ENCODE results near the gene SPATA6L. TPM values are rescaled to one million over a fixed set of nuclear protein-coding genes. Genes with fewer than 3 reads are reported as not detected.

Gene SPATA6L
- total RNA-seq, 1 experiment from 2014 or later = 1.8 TPM

DNA sequence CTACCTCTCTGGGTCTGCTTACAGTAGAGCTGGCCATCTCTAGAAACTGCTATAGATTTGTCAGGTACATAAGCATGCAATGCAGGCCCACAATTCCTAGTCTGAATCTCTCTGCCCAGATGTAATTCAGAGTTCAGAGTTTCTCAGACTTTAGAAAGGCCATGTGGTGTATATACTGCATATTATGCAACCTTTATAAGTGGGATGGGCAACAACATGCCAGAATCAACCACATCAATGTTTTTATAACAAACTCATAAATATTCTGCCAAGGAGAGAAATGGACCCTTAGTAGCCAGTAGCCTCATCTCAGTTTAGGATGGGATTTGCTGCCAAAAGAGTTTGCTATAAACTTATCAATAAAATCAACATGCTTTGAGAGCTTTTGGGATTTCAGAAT lies 97.2 kb downstream of the SPATA6L start:
- H3K27ac Mint-ChIP-seq = no peak overlapping the region
- no peaks in the 10 kb centered on the region for H3K27me3 Mint-ChIP-seq (ENCODE audit: low read depth)
- ChIA-PET POLR2A (no interaction called here), CTCF (interaction anchor here (1.1 kb wide), 1 partner anchor 20 kb away, joined by 3 read pairs; no protein-coding TSS in a partner anchor)
- H3K4me3 Mint-ChIP-seq = no peak overlapping the region
- no peak for DNase-seq (ENCODE audit: low spot score)
- peaks cover 5% of the 10 kb centered on the region; the same call in 1 of the 2 replicates for H3K4me1 Mint-ChIP-seq
- H3K9me3 Mint-ChIP-seq = 0 out of 2 replicates have a peak, but pooled peaks cover 3% of the 10 kb centered on the region
- ATAC-seq = no peak
- H3K36me3 Mint-ChIP-seq = peaks cover 4% of the 10 kb centered on the region
- TF ChIP-seq GABPB1 (CRISPR knock-in tag; IDR thresholded peaks at IDR 0.05) (no peak), NFYB (CRISPR knock-in tag; conservative IDR thresholded peaks at IDR 0.05; ENCODE audit: low read depth) (no peak)

DNA sequence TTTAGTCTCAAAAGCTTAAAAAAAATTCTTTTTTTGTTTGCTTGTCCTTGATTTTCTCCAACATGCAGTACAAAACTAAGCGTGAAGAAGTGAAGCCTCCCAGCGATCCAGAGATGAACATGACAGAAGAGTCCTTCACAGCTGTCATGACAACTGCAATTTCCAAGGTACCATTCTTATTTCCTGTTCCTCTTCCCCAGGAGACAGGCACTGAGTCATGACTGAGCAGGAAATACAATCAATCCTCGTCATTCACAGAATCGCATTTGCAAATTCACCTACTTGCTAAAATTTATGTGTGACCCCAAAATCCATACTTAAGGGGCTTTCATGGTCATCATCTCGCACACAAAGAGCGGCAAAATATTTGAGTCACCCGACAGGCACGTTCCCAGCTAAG lies 98.7 kb downstream of the SPATA6L start:
- no peaks in the 10 kb centered on the region for H3K4me1 Mint-ChIP-seq
- H3K27me3 Mint-ChIP-seq (ENCODE audit: low read depth) = no peaks in the 10 kb centered on the region
- ChIA-PET POLR2A (interaction anchor here (0.9 kb wide), 1 partner anchor 11 kb away, joined by 3 read pairs; no protein-coding TSS in a partner anchor), CTCF (no interaction called here)
- H3K9me3 Mint-ChIP-seq = 0 out of 2 replicates have a peak, but pooled peaks cover 3% of the 10 kb centered on the region
- DNase-seq (ENCODE audit: low spot score) (no peak), ATAC-seq (no peak)
- H3K27ac Mint-ChIP-seq = no peak overlapping the region
- H3K4me3 Mint-ChIP-seq = no peak overlapping the region
- peaks cover 4% of the 10 kb centered on the region for H3K36me3 Mint-ChIP-seq
- TF ChIP-seq, protein P1, sequence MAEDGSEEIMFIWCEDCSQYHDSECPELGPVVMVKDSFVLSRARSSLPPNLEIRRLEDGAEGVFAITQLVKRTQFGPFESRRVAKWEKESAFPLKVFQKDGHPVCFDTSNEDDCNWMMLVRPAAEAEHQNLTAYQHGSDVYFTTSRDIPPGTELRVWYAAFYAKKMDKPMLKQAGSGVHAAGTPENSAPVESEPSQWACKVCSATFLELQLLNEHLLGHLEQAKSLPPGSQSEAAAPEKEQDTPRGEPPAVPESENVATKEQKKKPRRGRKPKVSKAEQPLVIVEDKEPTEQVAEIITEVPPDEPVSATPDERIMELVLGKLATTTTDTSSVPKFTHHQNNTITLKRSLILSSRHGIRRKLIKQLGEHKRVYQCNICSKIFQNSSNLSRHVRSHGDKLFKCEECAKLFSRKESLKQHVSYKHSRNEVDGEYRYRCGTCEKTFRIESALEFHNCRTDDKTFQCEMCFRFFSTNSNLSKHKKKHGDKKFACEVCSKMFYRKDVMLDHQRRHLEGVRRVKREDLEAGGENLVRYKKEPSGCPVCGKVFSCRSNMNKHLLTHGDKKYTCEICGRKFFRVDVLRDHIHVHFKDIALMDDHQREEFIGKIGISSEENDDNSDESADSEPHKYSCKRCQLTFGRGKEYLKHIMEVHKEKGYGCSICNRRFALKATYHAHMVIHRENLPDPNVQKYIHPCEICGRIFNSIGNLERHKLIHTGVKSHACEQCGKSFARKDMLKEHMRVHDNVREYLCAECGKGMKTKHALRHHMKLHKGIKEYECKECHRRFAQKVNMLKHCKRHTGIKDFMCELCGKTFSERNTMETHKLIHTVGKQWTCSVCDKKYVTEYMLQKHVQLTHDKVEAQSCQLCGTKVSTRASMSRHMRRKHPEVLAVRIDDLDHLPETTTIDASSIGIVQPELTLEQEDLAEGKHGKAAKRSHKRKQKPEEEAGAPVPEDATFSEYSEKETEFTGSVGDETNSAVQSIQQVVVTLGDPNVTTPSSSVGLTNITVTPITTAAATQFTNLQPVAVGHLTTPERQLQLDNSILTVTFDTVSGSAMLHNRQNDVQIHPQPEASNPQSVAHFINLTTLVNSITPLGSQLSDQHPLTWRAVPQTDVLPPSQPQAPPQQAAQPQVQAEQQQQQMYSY (CRISPR knock-in tag; IDR thresholded peaks at IDR 0.05) = no peak
- TF ChIP-seq CREM (CRISPR knock-in tag; IDR thresholded peaks at IDR 0.05) (no peak), FOXJ3 (CRISPR knock-in tag; IDR thresholded peaks at IDR 0.05; ENCODE audit: borderline replicate concordance) (no peak), NFE2L1 (CRISPR knock-in tag; IDR thresholded peaks at IDR 0.05) (no peak), ZNF423 (CRISPR knock-in tag; IDR thresholded peaks at IDR 0.05) (no peak), GRHL2 (CRISPR knock-in tag; IDR thresholded peaks at IDR 0.05; ENCODE audit: insufficient replicate concordance, severe bottlenecking) (no peak), SMAD3 (CRISPR knock-in tag; IDR thresholded peaks at IDR 0.05; ENCODE audit: borderline replicate concordance) (no peak), SMAD4 (CRISPR knock-in tag; IDR thresholded peaks at IDR 0.05) (no peak), NFATC4 (CRISPR knock-in tag; IDR thresholded peaks at IDR 0.05) (no peak), ZNF263 (CRISPR knock-in tag; IDR thresholded peaks at IDR 0.05; ENCODE audit: low read depth) (no peak), ZBTB21 (CRISPR knock-in tag; IDR thresholded peaks at IDR 0.05; ENCODE audit: borderline replicate concordance) (no peak), NR1H2 (CRISPR knock-in tag; IDR thresholded peaks at IDR 0.05) (no peak)
- TF ChIP-seq, protein P2, sequence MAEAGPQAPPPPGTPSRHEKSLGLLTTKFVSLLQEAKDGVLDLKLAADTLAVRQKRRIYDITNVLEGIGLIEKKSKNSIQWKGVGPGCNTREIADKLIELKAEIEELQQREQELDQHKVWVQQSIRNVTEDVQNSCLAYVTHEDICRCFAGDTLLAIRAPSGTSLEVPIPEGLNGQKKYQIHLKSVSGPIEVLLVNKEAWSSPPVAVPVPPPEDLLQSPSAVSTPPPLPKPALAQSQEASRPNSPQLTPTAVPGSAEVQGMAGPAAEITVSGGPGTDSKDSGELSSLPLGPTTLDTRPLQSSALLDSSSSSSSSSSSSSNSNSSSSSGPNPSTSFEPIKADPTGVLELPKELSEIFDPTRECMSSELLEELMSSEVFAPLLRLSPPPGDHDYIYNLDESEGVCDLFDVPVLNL (CRISPR knock-in tag; IDR thresholded peaks at IDR 0.05; ENCODE audit: borderline replicate concordance, low read depth) = no peak
- TF ChIP-seq, protein P3, sequence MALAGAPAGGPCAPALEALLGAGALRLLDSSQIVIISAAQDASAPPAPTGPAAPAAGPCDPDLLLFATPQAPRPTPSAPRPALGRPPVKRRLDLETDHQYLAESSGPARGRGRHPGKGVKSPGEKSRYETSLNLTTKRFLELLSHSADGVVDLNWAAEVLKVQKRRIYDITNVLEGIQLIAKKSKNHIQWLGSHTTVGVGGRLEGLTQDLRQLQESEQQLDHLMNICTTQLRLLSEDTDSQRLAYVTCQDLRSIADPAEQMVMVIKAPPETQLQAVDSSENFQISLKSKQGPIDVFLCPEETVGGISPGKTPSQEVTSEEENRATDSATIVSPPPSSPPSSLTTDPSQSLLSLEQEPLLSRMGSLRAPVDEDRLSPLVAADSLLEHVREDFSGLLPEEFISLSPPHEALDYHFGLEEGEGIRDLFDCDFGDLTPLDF (CRISPR knock-in tag; IDR thresholded peaks at IDR 0.05) = no peak
- TF ChIP-seq, protein P4, sequence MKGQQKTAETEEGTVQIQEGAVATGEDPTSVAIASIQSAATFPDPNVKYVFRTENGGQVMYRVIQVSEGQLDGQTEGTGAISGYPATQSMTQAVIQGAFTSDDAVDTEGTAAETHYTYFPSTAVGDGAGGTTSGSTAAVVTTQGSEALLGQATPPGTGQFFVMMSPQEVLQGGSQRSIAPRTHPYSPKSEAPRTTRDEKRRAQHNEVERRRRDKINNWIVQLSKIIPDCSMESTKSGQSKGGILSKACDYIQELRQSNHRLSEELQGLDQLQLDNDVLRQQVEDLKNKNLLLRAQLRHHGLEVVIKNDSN (CRISPR knock-in tag; IDR thresholded peaks at IDR 0.05) = no peak
- TF ChIP-seq, protein P5, sequence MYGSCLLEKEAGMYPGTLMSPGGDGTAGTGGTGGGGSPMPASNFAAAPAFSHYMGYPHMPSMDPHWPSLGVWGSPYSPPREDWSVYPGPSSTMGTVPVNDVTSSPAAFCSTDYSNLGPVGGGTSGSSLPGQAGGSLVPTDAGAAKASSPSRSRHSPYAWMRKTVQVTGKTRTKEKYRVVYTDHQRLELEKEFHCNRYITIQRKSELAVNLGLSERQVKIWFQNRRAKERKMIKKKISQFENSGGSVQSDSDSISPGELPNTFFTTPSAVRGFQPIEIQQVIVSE (CRISPR knock-in tag; IDR thresholded peaks at IDR 0.05; ENCODE audit: borderline replicate concordance) = no peak

Measured in WTC11 (cell line).